SU-DHL-6 (cell line): ENCODE results near the gene MLKL.

Source experiments
- H2AFZ ChIP-seq: fragments of 200-600 bp; sonication (generic); 2 replicates; pipeline ENCODE4 v1.6.1; 2014; ENCODE audit warnings: low read depth, mild to moderate bottlenecking, moderate library complexity, mixed read lengths, antibody characterized with exemption, low read length; ENCODE audit not compliant: severe bottlenecking
- H3F3A ChIP-seq: fragments of 200-600 bp; shearing (Covaris generic); 2 replicates; pipeline ENCODE4 v1.6.0; 2016; ENCODE audit warnings: antibody characterized with exemption, mild to moderate bottlenecking; ENCODE audit not compliant: insufficient read depth
- H3K27ac ChIP-seq: fragments of 200-600 bp; sonication (generic); 2 replicates; pipeline ENCODE4 v1.5.1; 2016; ENCODE audit warnings: low read depth, mild to moderate bottlenecking, low read length, moderate library complexity, mixed read lengths
- H3K27me3 ChIP-seq: fragments of 200-600 bp; sonication (generic), shearing (Covaris generic); 2 replicates; pipeline ENCODE4 v1.6.0; 2014; ENCODE audit warnings: mild to moderate bottlenecking, low read length
- H3K36me3 ChIP-seq: fragments of 200-600 bp; sonication (generic); 2 replicates; pipeline ENCODE4 v1.6.1; 2014; ENCODE audit warnings: mild to moderate bottlenecking, low read length, mixed read lengths
- H3K4me2 ChIP-seq: fragments of 300-600, 200-600 bp; shearing (Covaris generic), sonication (generic); 2 replicates; pipeline ENCODE4 v1.6.0; 2014; ENCODE audit warnings: low read length, low read depth, mild to moderate bottlenecking; ENCODE audit not compliant: poor library complexity, severe bottlenecking
- H3K4me3 ChIP-seq: fragments of 200-600 bp; sonication (generic); 2 replicates; pipeline ENCODE4 v1.5.1; 2014; ENCODE audit warnings: antibody characterized with exemption, low read length, mild to moderate bottlenecking, mixed read lengths; ENCODE audit not compliant: insufficient read depth, poor library complexity, severe bottlenecking
- H3K79me2 ChIP-seq: fragments of 200-600 bp; sonication (generic); 2 replicates; pipeline ENCODE4 v1.6.1; 2014; ENCODE audit warnings: mild to moderate bottlenecking, low read length, moderate library complexity; ENCODE audit not compliant: insufficient read depth
- H3K9ac ChIP-seq: fragments of 200-600 bp; sonication (generic); 2 replicates; pipeline ENCODE4 v1.7.0; 2014; ENCODE audit warnings: mild to moderate bottlenecking, low read length
- H3K9me2 ChIP-seq: fragments of 200-600 bp; sonication (generic); replicated peaks from 2 replicates; pipeline ENCODE4 v1.6.1; 2014; ENCODE audit warnings: low read length; ENCODE audit not compliant: insufficient read depth
- H3K9me3 ChIP-seq: fragments of 200-600 bp; sonication (generic); 2 replicates; pipeline ENCODE4 v1.6.1; 2014; ENCODE audit warnings: low read length, mixed read lengths; ENCODE audit not compliant: insufficient read depth
- H4K20me1 ChIP-seq: fragments of 200-600 bp; sonication (generic); 2 replicates; pipeline ENCODE4 v1.6.1; 2014; ENCODE audit warnings: low read depth, mild to moderate bottlenecking, antibody characterized with exemption, low read length, moderate library complexity, mixed read lengths
- EZH2phosphoT487 ChIP-seq: fragments of 200-600 bp; sonication (generic), shearing (Covaris generic); conservative IDR thresholded peaks from 2 replicates; pipeline ENCODE4 v1.6.1; 2018; ENCODE audit warnings: mild to moderate bottlenecking, antibody characterized with exemption, low read length, moderate library complexity, mixed read lengths
- TF ChIP-seq, protein P1 (sequence below): fragments of 200-600 bp; sonication (generic); IDR thresholded peaks from one replicate; pipeline ENCODE4 v1.5.1; 2017; ENCODE audit warnings: antibody characterized with exemption, mild to moderate bottlenecking, low read length, moderate library complexity; ENCODE audit not compliant: insufficient read depth, poor library complexity, severe bottlenecking

MLKL gene

GRCh38 chr16:74661064-74661463 is 39.6 kb downstream of the MLKL start:
- Histone ChIP-seq H3K9me3 (no peaks in the 10 kb centered on the region), H3K4me3 (no peak overlapping the region), H3K27ac (no peak overlapping the region), H3F3A (no peaks in the 10 kb centered on the region), H3K9me2 (no peaks in the 10 kb centered on the region), H2AFZ (no peak overlapping the region), H3K4me2 (no peak overlapping the region), H3K36me3 (peaks cover 55% of the 10 kb centered on the region), H3K9ac (no peak overlapping the region), H3K79me2 (peaks cover 99% of the 10 kb centered on the region), H4K20me1 (peaks cover 58% of the 10 kb centered on the region), H3K27me3 (no peaks in the 10 kb centered on the region)
- TF ChIP-seq, protein P1, sequence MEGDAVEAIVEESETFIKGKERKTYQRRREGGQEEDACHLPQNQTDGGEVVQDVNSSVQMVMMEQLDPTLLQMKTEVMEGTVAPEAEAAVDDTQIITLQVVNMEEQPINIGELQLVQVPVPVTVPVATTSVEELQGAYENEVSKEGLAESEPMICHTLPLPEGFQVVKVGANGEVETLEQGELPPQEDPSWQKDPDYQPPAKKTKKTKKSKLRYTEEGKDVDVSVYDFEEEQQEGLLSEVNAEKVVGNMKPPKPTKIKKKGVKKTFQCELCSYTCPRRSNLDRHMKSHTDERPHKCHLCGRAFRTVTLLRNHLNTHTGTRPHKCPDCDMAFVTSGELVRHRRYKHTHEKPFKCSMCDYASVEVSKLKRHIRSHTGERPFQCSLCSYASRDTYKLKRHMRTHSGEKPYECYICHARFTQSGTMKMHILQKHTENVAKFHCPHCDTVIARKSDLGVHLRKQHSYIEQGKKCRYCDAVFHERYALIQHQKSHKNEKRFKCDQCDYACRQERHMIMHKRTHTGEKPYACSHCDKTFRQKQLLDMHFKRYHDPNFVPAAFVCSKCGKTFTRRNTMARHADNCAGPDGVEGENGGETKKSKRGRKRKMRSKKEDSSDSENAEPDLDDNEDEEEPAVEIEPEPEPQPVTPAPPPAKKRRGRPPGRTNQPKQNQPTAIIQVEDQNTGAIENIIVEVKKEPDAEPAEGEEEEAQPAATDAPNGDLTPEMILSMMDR: no peak
- TF ChIP-seq EZH2phosphoT487: no peak

GRCh38 chr16:74660383-74660782 is 40.3 kb downstream of the MLKL start:
- Histone ChIP-seq H3K9me2 (no peaks in the 10 kb centered on the region), H3K4me3 (no peak overlapping the region), H4K20me1 (peaks cover 58% of the 10 kb centered on the region)

GRCh38 chr16:74659041-74659440 is 41.6 kb downstream of the MLKL start:
- peaks cover 63% of the 10 kb centered on the region for H4K20me1 ChIP-seq
- H3K4me3 ChIP-seq: no peak overlapping the region
- no peaks in the 10 kb centered on the region for H3K9me2 ChIP-seq
- H3F3A ChIP-seq: no peaks in the 10 kb centered on the region
- no peak overlapping the region for H3K27ac ChIP-seq
- no peaks in the 10 kb centered on the region for H3K27me3 ChIP-seq
- no peak for TF ChIP-seq EZH2phosphoT487
- TF ChIP-seq, protein P1: no peak
- no peaks in the 10 kb centered on the region for H3K9me3 ChIP-seq
- H3K36me3 ChIP-seq: peaks cover 59% of the 10 kb centered on the region
- no peak overlapping the region for H2AFZ ChIP-seq
- no peak overlapping the region for H3K4me2 ChIP-seq
- no peak overlapping the region for H3K9ac ChIP-seq
- H3K79me2 ChIP-seq: peaks cover 98% of the 10 kb centered on the region

More at GRCh38 chr16:74660383-74660782, 40.3 kb downstream of the MLKL start:
- no peaks in the 10 kb centered on the region for H3F3A ChIP-seq
- H3K9ac ChIP-seq: no peak overlapping the region
- no peak for TF ChIP-seq EZH2phosphoT487
- TF ChIP-seq, protein P1: no peak
- H2AFZ ChIP-seq: no peak overlapping the region
- H3K27ac ChIP-seq: no peak overlapping the region
- no peaks in the 10 kb centered on the region for H3K9me3 ChIP-seq
- H3K36me3 ChIP-seq: peaks cover 59% of the 10 kb centered on the region
- H3K4me2 ChIP-seq: no peak overlapping the region
- H3K27me3 ChIP-seq: no peaks in the 10 kb centered on the region
- H3K79me2 ChIP-seq: peaks cover 99% of the 10 kb centered on the region
